HTERT RPE-1 (cell line): ENCODE results near the gene ARHGAP15.

Source experiments
- in situ Hi-C: fragments of 300-500 bp; cut with MboI; formaldehyde crosslinking; loops from 4 replicates; pipeline ENCODE4 v1.14.3; 2020; ENCODE audit warnings: low sequenced_read_pairs

The ARHGAP15 gene

DNA sequence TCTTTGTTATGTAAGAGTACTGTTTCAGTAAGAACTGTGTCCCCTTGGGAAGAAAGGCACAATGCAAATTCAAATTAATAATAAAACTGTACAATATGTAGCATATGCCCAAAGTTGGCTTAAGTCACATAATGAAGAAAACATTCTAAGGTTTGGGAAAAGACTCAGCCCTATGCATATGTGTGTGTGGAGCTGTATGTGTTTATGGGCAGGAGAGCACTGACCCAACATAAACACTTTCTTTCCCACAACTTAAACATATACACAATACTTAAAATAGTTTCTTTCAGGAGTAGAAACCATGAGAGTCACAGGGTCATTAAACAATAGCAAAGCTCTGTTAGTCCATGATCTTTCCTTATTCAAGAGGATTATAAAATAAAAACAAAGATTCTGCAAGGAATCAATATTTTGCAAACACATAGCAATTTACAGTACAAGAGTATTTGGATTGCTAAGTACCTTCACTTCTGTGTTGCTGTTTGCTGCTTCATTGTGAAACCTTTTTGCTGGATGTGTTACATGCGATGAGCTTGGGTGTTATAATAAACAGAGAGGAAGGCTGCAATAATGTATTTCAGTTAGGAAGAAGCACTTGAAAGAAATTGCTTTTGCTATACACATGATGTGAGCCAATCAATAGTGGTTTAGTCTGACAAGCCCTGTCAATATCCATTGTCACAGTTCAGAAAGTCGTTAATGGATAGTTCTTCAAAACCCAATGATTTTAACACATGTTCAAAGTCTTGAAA is 347.3 kb downstream of the ARHGAP15 start:
- in situ Hi-C loops = no loop called here

DNA sequence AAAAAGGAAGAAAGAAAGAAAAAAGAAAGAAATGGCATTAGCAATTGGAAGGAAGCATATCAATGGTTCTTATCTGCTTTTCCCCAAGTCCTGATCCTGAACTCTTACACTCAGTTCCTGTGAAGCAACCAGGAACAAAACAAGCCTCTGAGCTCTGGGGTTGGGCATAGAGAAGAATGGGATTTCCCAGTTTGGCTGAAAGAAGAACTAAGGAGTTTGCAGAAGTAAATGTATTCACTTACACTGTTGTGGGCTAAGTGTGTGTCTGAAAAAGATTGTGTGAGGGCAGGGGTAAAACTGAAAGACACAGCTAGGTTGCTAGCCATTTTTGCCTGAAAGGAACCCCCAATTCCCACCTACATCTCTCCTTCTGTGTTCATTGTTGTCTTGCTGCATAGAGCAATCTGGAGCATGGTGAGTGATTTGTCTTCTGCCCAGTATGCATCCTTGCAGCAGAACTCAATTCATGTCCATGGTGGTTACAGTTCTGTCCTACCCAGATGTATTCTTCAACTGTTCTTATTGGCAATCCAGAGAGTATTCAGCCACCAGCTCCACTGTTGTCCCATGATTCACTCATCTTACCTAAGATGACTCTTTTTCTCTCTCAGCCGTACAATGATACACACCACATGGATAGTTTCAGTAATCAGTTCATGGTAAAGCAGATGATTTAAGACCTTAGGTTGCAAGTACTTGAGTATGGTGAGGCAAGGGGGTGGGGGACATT is 348.7 kb downstream of the ARHGAP15 start:
- in situ Hi-C loops = no loop called here

DNA sequence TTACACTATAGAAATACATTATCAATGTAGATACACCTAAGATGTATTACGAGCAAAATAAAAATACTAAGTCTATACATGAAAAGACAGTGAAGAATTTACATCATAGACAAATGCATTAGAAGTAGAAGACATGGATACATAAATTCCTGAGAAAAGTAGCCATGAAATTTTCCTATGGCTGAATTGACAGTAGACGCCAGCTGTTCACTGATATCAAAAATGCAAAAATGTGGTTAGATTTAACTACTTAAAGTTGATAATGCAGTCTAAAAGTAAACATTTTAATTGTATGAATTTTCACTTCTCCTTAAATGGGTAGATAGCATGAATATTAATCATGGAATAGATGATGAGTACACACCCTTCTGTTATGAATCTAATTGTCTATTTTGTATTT is 350.9 kb downstream of the ARHGAP15 start:
- in situ Hi-C loops = no loop called here

DNA sequence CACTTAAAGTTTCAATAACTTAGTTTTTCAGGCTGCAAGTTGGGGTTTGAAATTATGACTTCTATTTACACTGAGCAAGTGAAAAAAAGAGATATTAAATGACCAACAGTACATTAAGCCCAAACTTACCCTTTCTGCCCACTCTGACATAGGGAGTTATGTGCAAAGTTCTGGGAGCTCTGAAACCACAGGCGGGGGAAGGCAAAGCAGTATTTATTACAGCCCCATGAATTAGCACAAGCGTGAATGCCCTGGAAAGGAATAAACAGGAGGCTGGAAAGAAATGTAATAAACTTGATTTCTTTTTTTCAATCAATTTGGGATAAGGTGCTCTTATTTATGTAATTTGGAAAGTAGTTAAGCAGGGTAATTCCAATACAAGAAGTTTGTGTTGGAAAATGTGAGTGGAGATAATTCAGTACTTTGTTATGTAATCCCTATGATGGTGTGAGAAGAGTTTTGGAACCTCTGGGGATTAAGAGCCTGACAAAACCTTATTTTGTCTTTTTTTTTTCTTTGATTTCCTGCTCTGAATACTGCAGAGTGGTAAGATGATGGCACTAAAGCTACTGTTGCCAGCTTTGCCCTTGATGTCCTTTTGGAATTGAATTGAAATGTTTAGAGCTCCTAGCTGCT is 351.5 kb downstream of the ARHGAP15 start:
- in situ Hi-C loops = no loop called here

DNA sequence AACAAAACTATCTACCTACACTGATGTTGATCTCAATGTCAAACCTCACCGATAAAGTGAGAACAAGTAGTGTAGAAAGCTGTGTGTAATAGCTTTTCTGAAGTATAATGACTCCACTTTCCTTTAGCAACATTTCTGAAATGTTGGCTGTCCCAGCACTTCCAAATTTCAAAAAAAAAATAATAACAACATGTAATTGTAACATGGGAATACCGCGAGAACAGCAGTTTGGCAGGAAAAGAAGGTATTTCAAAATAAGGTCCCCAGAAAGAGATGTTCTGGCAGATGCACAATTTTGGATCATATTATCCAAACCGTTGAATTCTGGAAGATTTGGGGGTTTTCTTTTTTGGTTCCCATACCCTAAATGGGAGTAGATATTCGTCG is 352.0 kb downstream of the ARHGAP15 start:
- in situ Hi-C loops = no loop called here

DNA sequence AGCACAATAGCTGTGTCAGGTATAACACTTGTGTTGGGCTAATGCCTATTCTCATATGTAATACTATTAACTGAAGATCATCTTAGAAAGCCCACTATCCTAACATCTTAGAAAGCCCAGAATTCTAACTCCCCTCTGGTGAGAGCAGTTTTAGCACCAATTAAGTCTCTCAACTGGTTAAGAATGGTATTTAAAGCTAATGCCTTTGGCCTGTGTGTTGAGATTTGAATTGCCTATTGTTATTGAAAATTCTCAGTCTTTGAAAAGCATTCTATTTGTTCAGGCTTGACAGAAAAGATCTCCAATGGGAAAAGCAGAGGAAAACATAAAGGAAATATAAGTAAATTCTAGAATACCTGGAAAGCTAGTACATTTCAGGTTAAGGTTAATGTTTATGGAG is 352.5 kb downstream of the ARHGAP15 start:
- in situ Hi-C loops = no loop called here

DNA sequence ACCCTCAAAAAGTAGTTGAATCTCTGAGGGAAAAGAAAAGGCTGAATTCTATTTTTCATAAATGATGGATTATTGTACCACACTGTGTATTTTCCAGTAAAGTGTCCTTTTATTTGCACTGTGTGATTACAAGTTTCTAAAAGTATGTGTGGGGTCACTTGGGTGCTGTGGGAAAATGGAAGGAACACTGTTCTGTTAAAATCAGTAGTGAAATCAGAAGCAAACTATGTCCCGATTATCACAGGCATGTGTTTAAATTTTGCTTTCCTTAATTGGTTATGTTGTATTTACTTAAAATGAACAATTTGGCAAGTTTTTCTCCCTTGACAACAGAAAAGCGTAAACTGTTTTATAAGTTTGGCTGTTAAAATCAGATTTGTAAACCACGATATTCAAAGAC is 353.1 kb downstream of the ARHGAP15 start:
- in situ Hi-C loops = no loop called here

DNA sequence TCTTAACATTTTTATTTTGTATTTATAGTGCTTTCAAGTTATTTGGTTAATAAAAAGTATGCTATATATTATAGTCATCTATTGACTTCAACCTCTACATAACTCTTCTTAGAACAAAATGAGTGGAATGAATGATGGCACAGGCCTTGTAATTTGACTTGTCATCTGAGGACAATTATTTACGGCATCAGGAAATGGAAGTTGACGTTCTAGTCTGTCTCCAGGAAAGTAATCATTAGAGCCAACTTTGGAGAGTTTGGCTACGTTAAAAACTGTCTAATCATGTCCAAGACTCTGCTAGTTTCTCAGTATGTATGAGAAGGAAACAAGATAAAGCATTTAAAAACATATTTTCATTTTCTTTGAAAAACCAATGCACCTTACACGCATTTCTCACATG is 353.6 kb downstream of the ARHGAP15 start:
- in situ Hi-C loops = no loop called here

DNA sequence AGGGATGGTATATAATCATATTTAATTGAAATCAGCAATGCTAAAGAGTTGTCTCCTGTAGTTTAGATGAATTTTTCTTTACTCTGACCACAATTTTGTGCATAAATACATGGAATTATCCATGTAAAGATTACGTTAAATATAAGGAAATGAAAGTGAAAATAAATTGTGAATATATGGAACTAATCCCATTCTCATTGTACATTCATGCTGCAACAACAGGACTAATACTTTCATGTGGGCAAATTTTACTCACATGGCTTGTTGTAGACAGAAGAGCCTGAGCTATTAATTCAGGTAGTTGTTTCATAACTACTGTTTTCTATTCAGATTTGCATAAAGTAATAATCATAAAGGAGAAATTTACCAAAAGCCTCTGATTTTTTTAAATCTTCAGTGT is 357.8 kb downstream of the ARHGAP15 start:
- in situ Hi-C loops = no loop called here

DNA sequence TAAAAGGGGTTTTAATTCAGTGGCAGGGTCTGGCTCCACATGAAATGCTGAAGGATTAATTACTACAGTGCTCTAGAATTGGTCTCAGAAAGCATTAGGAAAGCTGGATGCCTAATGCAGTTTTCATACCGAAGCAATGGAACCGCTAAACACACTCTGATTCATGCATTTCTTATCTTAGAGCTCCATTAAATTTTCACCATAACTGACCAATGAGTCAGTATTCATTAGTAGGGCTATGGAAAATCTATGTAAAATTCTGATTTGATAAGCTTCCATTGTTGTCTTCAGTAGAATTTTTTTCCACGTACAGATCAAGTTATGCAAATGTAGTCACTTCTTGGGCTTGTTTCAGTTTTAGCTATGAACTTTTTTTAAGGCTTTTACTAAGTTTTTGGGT is 359.9 kb downstream of the ARHGAP15 start:
- in situ Hi-C loops = no loop called here

DNA sequence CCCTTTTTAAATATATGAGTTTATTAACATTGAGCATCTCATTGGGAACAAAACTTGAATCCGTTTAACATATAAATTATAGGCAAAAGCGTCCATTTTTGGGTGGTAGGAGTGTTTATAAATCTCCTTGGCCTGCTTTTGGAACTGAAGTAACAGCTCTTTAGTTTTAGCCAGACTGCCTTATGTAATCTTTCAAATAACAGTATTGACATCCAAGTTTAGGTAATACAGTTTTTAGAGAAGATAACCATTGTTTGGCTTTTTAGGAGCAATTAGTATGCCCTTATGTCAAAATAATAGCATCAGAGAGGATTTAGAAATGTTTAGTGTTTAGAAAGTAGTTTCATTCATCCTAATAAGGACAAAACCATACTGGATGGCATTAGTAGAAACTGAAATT is 361.9 kb downstream of the ARHGAP15 start:
- in situ Hi-C loops = no loop called here

DNA sequence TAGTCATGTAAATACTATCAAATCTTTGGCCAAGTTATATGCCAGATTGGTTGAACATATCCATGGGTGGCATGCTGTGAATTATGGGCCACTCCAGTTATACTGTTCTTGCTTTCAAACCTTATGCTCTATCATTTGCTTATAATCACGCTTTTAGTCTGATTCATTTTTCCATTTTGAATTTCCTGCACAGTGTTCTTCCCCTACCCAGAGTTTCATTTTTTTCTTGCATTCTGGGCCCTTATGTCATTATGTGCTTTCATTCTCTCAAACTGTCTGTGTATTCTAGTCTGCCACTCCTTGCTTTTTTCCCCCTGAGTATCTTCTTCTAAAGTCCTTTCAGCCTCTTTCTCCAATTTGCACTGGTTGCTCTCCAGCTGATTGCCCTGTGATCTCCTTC is 364.1 kb downstream of the ARHGAP15 start:
- in situ Hi-C loops = no loop called here

DNA sequence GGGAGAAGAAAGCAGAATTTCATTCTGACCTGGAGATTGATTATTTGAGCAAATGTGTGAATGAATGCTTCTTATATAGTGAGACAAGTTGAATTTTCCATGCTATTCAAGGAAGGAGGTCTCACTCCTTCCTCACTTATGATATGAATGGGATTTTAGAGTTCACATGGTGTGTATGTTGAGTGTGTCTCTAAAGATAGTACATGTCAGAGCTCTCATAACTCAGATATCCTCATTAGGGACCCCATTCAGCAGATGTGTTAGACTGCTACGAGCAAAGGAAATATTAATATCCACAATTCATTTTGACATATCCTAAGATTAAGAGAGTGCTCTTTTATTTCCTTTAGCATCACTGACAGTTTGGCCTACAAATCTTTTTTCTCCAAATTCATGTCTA is 368.5 kb downstream of the ARHGAP15 start:
- in situ Hi-C loops = no loop called here

DNA sequence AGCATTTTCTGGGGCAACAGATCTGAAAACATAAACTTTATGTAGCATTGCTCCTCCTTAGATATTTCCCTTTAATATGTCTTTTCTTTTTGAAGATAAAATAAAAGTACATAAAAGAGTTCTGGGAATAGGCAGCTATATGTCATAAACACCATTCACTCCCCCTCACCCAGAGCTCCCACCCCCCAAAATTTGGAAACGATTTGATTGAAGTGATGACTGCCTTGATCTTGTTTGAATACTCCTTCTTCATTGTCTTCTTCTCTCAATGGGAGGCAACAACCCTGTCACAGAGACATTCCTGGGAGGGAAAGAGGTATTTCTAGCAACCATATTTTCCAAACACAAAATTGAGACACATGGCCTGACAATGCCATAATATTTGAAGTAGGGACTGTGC is 369.3 kb downstream of the ARHGAP15 start:
- in situ Hi-C loops = no loop called here

DNA sequence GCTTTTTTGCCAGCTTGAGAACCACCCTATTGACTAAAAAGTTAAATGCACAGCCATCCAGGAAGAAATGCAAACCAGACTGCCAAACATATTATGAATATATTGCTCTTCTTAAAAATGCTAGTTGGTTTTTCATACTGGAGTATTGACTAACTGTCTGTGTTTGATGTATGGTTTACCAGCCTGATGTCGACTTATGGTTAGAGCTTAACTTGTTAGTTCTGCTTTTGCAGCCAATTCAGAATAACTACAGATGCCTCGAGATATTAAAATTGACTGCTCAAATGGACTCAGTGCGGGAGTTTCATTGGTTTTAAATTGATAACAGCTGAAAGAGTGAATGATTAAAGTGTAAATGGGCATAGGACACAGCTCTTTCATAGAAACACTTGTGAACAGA is 369.8 kb downstream of the ARHGAP15 start:
- in situ Hi-C loops = no loop called here

DNA sequence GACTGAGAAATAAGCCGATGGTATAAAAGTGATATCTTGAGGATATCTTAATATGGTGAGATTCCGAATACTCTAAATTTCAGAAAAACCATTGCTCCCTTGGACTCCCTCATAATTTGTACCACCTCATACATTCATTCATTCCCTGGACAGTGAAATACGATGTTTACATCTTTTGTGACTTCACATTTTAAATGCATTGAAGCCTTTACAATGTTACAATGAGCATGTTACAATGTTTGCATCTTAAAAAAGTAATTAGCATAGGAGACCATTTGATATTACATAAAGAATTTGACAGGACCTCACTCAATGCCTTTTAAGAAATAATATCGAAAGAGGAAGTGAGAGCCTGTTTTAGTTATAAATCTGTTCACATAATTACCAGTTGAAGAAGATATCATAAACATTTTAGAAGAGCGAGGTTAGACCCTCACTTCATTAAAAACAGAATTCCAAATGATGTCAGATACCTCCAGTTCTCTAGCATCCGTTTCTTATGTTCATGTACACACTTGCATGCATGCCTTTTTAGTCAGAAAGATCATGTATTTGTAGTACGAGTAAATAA is 372.0 kb downstream of the ARHGAP15 start:
- in situ Hi-C loops = no loop called here

DNA sequence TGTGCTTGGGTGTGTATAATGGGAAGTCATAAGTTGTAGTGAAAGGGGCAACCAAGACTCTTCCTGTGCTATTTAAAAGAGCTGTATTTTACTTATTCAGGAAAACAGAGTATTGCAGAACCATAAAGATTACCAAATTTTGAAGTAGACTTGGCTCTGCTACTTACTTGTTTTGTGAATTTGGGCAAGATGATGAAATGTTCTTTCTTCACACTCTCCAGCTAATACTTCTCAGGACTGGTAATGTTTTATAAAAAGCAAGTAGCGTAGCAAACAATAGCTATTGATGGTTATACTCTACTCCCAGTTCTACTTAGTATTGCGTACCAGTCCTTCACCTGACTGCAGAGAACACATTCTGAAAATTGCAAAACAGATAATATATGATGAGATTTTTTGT is 374.1 kb downstream of the ARHGAP15 start:
- in situ Hi-C loops = no loop called here

DNA sequence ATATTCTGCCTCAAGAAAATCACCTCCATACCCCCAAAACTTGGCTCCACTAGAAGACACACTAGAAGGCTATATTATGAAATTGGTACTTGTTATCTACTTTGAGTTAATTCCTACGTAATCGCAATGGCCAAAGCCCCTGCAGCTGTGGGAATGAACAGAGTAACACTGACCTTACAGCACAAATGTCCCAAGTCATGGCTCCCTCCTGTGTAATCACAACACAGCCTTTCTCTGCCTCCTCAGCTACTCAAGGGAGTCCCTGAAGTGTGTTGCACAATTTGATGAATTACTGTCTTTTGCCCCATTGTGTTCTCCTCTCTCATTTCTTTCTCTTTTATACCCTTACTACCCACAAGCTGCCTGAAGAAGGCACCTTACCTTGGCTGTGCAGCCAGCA is 375.2 kb downstream of the ARHGAP15 start:
- in situ Hi-C loops = no loop called here

DNA sequence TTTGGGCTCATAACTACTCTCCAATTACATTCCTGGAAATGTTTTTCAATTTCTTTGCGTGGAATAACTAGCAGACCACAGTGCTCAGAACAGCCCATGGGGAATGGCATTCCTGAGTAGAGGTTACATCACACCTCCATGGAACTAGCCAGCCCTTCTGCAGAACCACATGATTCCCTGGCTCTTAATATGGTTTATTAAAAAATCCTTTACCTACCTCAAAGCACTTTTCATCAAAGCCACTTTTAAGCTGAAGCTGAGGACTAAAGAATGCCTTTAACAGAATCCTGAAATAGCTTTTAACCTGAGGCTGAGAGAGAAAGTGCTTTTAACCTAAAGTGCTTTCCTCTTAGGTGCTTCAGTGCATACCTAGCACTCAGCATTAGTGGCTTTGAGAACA is 376.3 kb downstream of the ARHGAP15 start:
- in situ Hi-C loops = no loop called here

DNA sequence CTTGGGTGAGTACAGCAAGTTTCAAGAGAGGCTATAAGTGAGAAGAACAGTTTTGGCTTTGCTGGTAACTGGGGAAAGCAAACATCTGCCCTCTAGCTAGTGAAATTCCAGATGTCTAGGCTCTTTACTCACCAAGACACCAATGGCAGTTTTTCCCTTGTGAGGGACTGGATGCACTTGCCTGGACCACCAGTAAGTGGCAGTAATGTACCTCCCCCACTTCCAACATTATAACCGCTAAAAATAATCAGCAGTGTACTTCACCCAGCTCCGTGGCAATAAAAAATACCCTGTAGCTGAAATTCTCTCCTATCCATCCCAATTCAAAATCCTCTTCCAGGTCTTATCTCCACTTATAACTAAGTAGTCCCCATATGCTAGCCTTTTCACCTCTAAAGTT is 383.9 kb downstream of the ARHGAP15 start:
- in situ Hi-C loops = no loop called here

DNA sequence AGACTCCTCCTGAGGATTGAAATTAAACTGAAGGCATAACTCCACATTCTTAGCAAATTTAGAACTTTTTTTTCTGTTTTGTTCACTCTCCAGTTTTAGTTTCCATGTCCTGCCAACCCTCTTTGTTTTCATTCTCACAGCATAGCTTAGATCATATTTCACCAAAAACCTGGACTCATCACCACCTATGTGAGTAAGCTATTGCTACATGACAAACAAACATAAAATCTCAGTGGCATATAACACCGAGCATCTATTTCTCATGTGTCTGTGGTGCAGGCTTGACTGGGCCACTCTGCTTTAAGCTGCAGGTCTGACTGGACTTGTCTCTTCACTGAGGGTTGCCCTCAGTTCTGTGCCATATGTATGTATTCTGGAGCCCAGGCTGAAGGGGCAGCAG is 385.2 kb downstream of the ARHGAP15 start:
- in situ Hi-C loops = no loop called here

DNA sequence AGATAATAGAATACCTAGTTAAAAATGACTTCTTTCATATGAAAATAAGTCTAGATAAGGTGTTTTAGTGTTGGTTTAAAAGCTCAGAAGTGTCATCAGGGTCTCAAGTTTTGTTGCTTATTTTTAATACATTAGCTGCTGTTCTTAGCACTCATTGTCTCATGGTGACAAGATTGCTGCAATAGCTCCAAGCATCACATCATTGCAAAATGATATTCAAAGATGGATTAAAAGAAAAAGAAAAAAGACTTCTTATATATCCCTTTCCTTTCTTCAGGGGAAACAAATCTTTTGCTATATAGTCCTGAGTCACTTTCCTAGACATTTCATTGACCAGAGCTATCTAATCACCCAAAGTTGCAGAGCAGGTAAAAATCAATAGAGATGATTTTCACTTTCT is 386.1 kb downstream of the ARHGAP15 start:
- in situ Hi-C loops = no loop called here
